MCF 10A (cell line): ENCODE results near the gene DNAJC27. TPM values are rescaled to one million over a fixed set of nuclear protein-coding genes. Genes with fewer than 3 reads are reported as not detected.

ENCODE experiments used
- BruUV-seq: library from RNA; stranded (reverse); fragments of 400-500 nt; replicated peaks from 2 replicates; lab custom pipeline; 2021; lab: Mats Ljungman, UMichigan
- CTCF ChIA-PET: fragments of 300-600 bp; sonication (Branson Sonifier 250); formaldehyde crosslinking; extraction: SDS; loops from one replicate; lab custom pipeline; 2021; ENCODE audit warnings: antibody characterized with exemption, inconsistent platforms; lab: Yijun Ruan, JAX
- POLR2A ChIA-PET: fragments of 300-600, 350-650 bp; sonication (Branson Sonifier 250); formaldehyde crosslinking; extraction: SDS; loops from one replicate; lab custom pipeline; 2020; ENCODE audit warnings: antibody characterized with exemption, inconsistent platforms; lab: Yijun Ruan, JAX
- DNase-seq: peaks from one replicate; pipeline ENCODE4 v3.0.0-alpha.2; 2018; ENCODE audit not compliant: unreplicated experiment
- H3K27ac Mint-ChIP-seq: one replicate; pipeline ENCODE4 v1.8.0; 2022; ENCODE audit warnings: mild to moderate bottlenecking, low read depth, mixed read lengths; ENCODE audit not compliant: unreplicated experiment
- H3K27me3 Mint-ChIP-seq: one replicate; pipeline ENCODE4 v1.8.0; 2022; ENCODE audit warnings: mixed read lengths; ENCODE audit not compliant: insufficient read depth, unreplicated experiment
- H3K36me3 Mint-ChIP-seq: one replicate; pipeline ENCODE4 v1.8.0; 2022; ENCODE audit warnings: mild to moderate bottlenecking, moderate library complexity, mixed read lengths; ENCODE audit not compliant: insufficient read depth, unreplicated experiment
- H3K4me1 Mint-ChIP-seq: one replicate; pipeline ENCODE4 v1.8.0; 2022; ENCODE audit warnings: mixed read lengths; ENCODE audit not compliant: insufficient read depth, unreplicated experiment
- H3K4me3 Mint-ChIP-seq: one replicate; pipeline ENCODE4 v1.8.0; 2022; ENCODE audit warnings: mild to moderate bottlenecking, moderate library complexity, mixed read lengths; ENCODE audit not compliant: unreplicated experiment
- H3K9me3 Mint-ChIP-seq: one replicate; pipeline ENCODE4 v1.8.0; 2022; ENCODE audit warnings: mixed read lengths; ENCODE audit not compliant: unreplicated experiment
- CTCF ChIP-seq: fragments of 200-600 bp; IDR thresholded peaks from one replicate; pipeline ENCODE4 v1.8.0; 2022; ENCODE audit warnings: antibody characterized with exemption, mild to moderate bottlenecking; ENCODE audit not compliant: unreplicated experiment
- intact Hi-C: fragments of 100-400 bp; cut with micrococcal nuclease; formaldehyde crosslinking; loops from 2 replicates; pipeline ENCODE4 v1.14.1; 2022
- total RNA-seq: library from RNA; stranded (reverse); gene quantifications from 2 replicates; pipeline ENCODE4 v1.2.3, GENCODE V29; 2022

The DNAJC27 gene
- total RNA-seq, 1 experiment from 2014 or later = 7.1 TPM

- no peaks in the 10 kb centered on the region for H3K9me3 Mint-ChIP-seq
- intact Hi-C loops = no loop called here
- TF ChIP-seq CTCF = no peak
- H3K27me3 Mint-ChIP-seq = no peaks in the 10 kb centered on the region
- ChIA-PET POLR2A (interaction anchor here (0.9 kb wide), 1 partner anchor 20 kb away, joined by 3 read pairs; no protein-coding TSS in a partner anchor), CTCF (no interaction called here)
- H3K27ac Mint-ChIP-seq = no peak overlapping the region
- peaks cover 6% of the 10 kb centered on the region for H3K36me3 Mint-ChIP-seq
- no peak for DNase-seq
- H3K4me3 Mint-ChIP-seq = no peak overlapping the region
- peaks cover 6% of the 10 kb centered on the region for H3K4me1 Mint-ChIP-seq
- no TSS peak for BruUV-seq
Measured at GRCh38 chr2:24925815-24926214, 45.9 kb downstream of the DNAJC27 start.

- BruUV-seq = no TSS peak
- Mint-ChIP-seq H3K4me3 (no peak overlapping the region), H3K27me3 (no peaks in the 10 kb centered on the region), H3K4me1 (peaks cover 4% of the 10 kb centered on the region), H3K9me3 (no peaks in the 10 kb centered on the region), H3K36me3 (peaks cover 6% of the 10 kb centered on the region), H3K27ac (no peak overlapping the region)
- intact Hi-C loops = no loop called here
- no peak for DNase-seq
- ChIA-PET CTCF (no interaction called here), POLR2A (no interaction called here)
- no peak for TF ChIP-seq CTCF
Measured at GRCh38 chr2:24924732-24925131, 47.0 kb downstream of the DNAJC27 start.

GRCh38 chr2:24924266-24924665 lies 47.5 kb downstream of the DNAJC27 start:
- Mint-ChIP-seq H3K36me3 (peaks cover 6% of the 10 kb centered on the region), H3K9me3 (no peaks in the 10 kb centered on the region), H3K4me3 (no peak overlapping the region), H3K27me3 (no peaks in the 10 kb centered on the region), H3K27ac (no peak overlapping the region), H3K4me1 (peaks cover 3% of the 10 kb centered on the region)
- no TSS peak for BruUV-seq
- ChIA-PET POLR2A (no interaction called here), CTCF (no interaction called here)
- DNase-seq = no peak
- no peak for TF ChIP-seq CTCF
- intact Hi-C loops = no loop called here

- Mint-ChIP-seq H3K9me3 (no peaks in the 10 kb centered on the region), H3K27me3 (no peaks in the 10 kb centered on the region), H3K27ac (no peak overlapping the region), H3K4me3 (no peak overlapping the region), H3K4me1 (peaks cover 9% of the 10 kb centered on the region), H3K36me3 (peaks cover 8% of the 10 kb centered on the region)
- no peak for DNase-seq
- CTCF ChIA-PET = no interaction called here
- BruUV-seq = no TSS peak
- no peak for TF ChIP-seq CTCF
- POLR2A ChIA-PET = no interaction called here
- intact Hi-C loops = no loop called here
Measured at GRCh38 chr2:24923106-24923505, 48.6 kb downstream of the DNAJC27 start.
